ENCODE results near the gene DCTD. TPM values are rescaled to one million over a fixed set of nuclear protein-coding genes. Genes with fewer than 3 reads are reported as not detected.

Gene DCTD
- total RNA-seq, 1 donor from 2014 or later, result 93.7 TPM

GRCh38 chr4:182879913-182880312 lies 37.3 kb downstream of the DCTD start:
- peaks cover 3% of the 10 kb centered on the region for H3K4me1 Mint-ChIP-seq
- H3K9me3 Mint-ChIP-seq, result peaks cover 7% of the 10 kb centered on the region
- H3K4me3 Mint-ChIP-seq, result no peak overlapping the region
- no peak overlapping the region for H3K27ac Mint-ChIP-seq
- H3K36me3 Mint-ChIP-seq, result peaks cover 35% of the 10 kb centered on the region
- no peaks in the 10 kb centered on the region for H3K27me3 Mint-ChIP-seq (ENCODE audit: low read depth)
- TF ChIP-seq CTCF (IDR thresholded peaks at IDR 0.05; ENCODE audit: unreplicated experiment), result no peak
- no peak for DNase-seq (ENCODE audit: low spot score in 2 of 2, unreplicated experiment in 2 of 2)

GRCh38 chr4:182878633-182879495 lies 38.3 kb downstream of the DCTD start:
- H3K27ac Mint-ChIP-seq, result no peak overlapping the region
- H3K4me3 Mint-ChIP-seq, result no peak overlapping the region
- TF ChIP-seq CTCF (IDR thresholded peaks at IDR 0.05; ENCODE audit: unreplicated experiment), result no peak
- H3K9me3 Mint-ChIP-seq, result peaks cover 4% of the 10 kb centered on the region
- H3K36me3 Mint-ChIP-seq, result peaks cover 28% of the 10 kb centered on the region
- H3K4me1 Mint-ChIP-seq, result peaks cover 1% of the 10 kb centered on the region
- no peak for DNase-seq (ENCODE audit: low spot score in 2 of 2, unreplicated experiment in 2 of 2)
- no peaks in the 10 kb centered on the region for H3K27me3 Mint-ChIP-seq (ENCODE audit: low read depth)

- Mint-ChIP-seq H3K27me3 (ENCODE audit: low read depth) (no peaks in the 10 kb centered on the region), H3K36me3 (peaks cover 14% of the 10 kb centered on the region), H3K9me3 (no peaks in the 10 kb centered on the region), H3K4me3 (no peak overlapping the region), H3K4me1 (peaks cover 1% of the 10 kb centered on the region), H3K27ac (no peak overlapping the region)
- no peak for DNase-seq (ENCODE audit: low spot score in 2 of 2, unreplicated experiment in 2 of 2)
- TF ChIP-seq CTCF (IDR thresholded peaks at IDR 0.05; ENCODE audit: unreplicated experiment), result no peak
These were observed 39.8 kb downstream of the DCTD start for GRCh38 chr4:182877326-182877883.

GRCh38 chr4:182876427-182876826 lies 40.8 kb downstream of the DCTD start:
- DNase-seq (ENCODE audit: low spot score in 2 of 2, unreplicated experiment in 2 of 2), result no peak
- H3K4me1 Mint-ChIP-seq, result peaks cover 1% of the 10 kb centered on the region
- no peak overlapping the region for H3K27ac Mint-ChIP-seq
- H3K9me3 Mint-ChIP-seq, result no peaks in the 10 kb centered on the region
- no peaks in the 10 kb centered on the region for H3K27me3 Mint-ChIP-seq (ENCODE audit: low read depth)
- H3K4me3 Mint-ChIP-seq, result no peak overlapping the region
- no peak for TF ChIP-seq CTCF (IDR thresholded peaks at IDR 0.05; ENCODE audit: unreplicated experiment)
- peaks cover 10% of the 10 kb centered on the region for H3K36me3 Mint-ChIP-seq

GRCh38 chr4:182875453-182876405 lies 41.5 kb downstream of the DCTD start:
- no peak for DNase-seq (ENCODE audit: low spot score in 2 of 2, unreplicated experiment in 2 of 2)
- no peak overlapping the region for H3K27ac Mint-ChIP-seq
- H3K4me1 Mint-ChIP-seq, result no peaks in the 10 kb centered on the region
- no peaks in the 10 kb centered on the region for H3K9me3 Mint-ChIP-seq
- H3K4me3 Mint-ChIP-seq, result no peak overlapping the region
- H3K36me3 Mint-ChIP-seq, result peaks cover 6% of the 10 kb centered on the region
- H3K27me3 Mint-ChIP-seq (ENCODE audit: low read depth), result no peaks in the 10 kb centered on the region
- TF ChIP-seq CTCF (IDR thresholded peaks at IDR 0.05; ENCODE audit: unreplicated experiment), result no peak

All from mesothelial cell of epicardium (in vitro differentiated cells).